ENCODE results near the gene AGBL2. TPM values are rescaled to one million over a fixed set of nuclear protein-coding genes. Genes with fewer than 3 reads are reported as not detected.

AGBL2 gene
- total RNA-seq, 2 donors from 2014 or later, result 7.6 to 8.3 TPM

Other genes starting within 250 kb of the AGBL2 start
- 100 to 1,000 TPM; 128 to 149 TPM for gene CELF1, start 162.2 kb downstream of the AGBL2 start, total RNA-seq
- gene PTPMT1, start 149.8 kb downstream of the AGBL2 start, total RNA-seq, result 10 to 100 TPM; 37.0 to 40.1 TPM
- gene KBTBD4, start 136.4 kb downstream of the AGBL2 start, total RNA-seq, result 10 to 100 TPM; 17.2 to 18.6 TPM
- 10 to 100 TPM; 78.9 to 84.2 TPM for gene NDUFS3, start 136.3 kb downstream of the AGBL2 start, total RNA-seq
- under 1 TPM; 0.16 to 0.24 TPM for gene FAM180B, start 128.7 kb downstream of the AGBL2 start, total RNA-seq
- gene C1QTNF4, start 121.0 kb downstream of the AGBL2 start, total RNA-seq, result under 1 TPM; 0.19 to 0.74 TPM
- gene MTCH2, start 72.8 kb downstream of the AGBL2 start, total RNA-seq, result 10 to 100 TPM; 47.9 to 56.2 TPM
- gene FNBP4, start 52.0 kb upstream of the AGBL2 start, total RNA-seq, result 100 to 1,000 TPM; 148 to 157 TPM
- gene NUP160, start 133.0 kb upstream of the AGBL2 start, total RNA-seq, result 10 to 100 TPM; 53.9 to 61.8 TPM